Activated CD8-positive, alpha-beta T cell treated with anti-CD3 and anti-CD28 coated beads for 36 hours (primary cell): ENCODE measurements around the gene ZFYVE16. TPM values are rescaled to one million over a fixed set of nuclear protein-coding genes. Genes with fewer than 3 reads are reported as not detected.
"Not testable (repeated sequence)": the region's sequence is repeated elsewhere in the genome, so short reads cannot be mapped to it uniquely, and the experiment has no call there.

Experiments
- ATAC-seq: fragments of 200-7000 bp; cut with Tn5 transposase; one replicate; pipeline ENCODE4 v1.10.0; 2021; ENCODE audit warnings: mild to moderate bottlenecking, moderate library complexity
- CTCF ChIA-PET: fragments of 350-600 bp; sonication (Branson Sonifier 250); formaldehyde crosslinking; loops from one replicate; lab custom pipeline; 2021; ENCODE audit warnings: antibody characterized with exemption; lab: Charles Lee
- POLR2A ChIA-PET: fragments of 350-600 bp; sonication (Branson Sonifier 250); formaldehyde crosslinking; loops from one replicate; lab custom pipeline; 2021; ENCODE audit warnings: antibody characterized with exemption; lab: Charles Lee
- DNase-seq: peaks from one replicate; pipeline ENCODE4 v3.0.0-alpha.2; 2020
- H3K27ac Mint-ChIP-seq: one replicate; pipeline ENCODE4 v1.8.0; 2021; ENCODE audit warnings: mild to moderate bottlenecking, mixed read lengths
- H3K27me3 Mint-ChIP-seq: one replicate; pipeline ENCODE4 v1.8.0; 2021; ENCODE audit warnings: mixed read lengths
- H3K36me3 Mint-ChIP-seq: one replicate; pipeline ENCODE4 v1.8.0; 2021; ENCODE audit warnings: low read depth, mixed read lengths
- H3K4me1 Mint-ChIP-seq: one replicate; pipeline ENCODE4 v1.8.0; 2021; ENCODE audit warnings: low read depth, mixed read lengths
- H3K4me3 Mint-ChIP-seq: one replicate; pipeline ENCODE4 v1.8.0; 2021; ENCODE audit warnings: mild to moderate bottlenecking, moderate library complexity, mixed read lengths
- H3K9me3 Mint-ChIP-seq: one replicate; pipeline ENCODE4 v1.8.0; 2021; ENCODE audit warnings: mixed read lengths
- intact Hi-C: fragments of 100-400 bp; cut with micrococcal nuclease; formaldehyde crosslinking; loops from one replicate; pipeline ENCODE4 v1.10.0; 2022
- total RNA-seq, 2 experiments: library from RNA; stranded (reverse); gene quantifications; one replicate each; pipeline ENCODE4 v1.2.3, GENCODE V29; 2021
- TF ChIP-seq, protein P1 (sequence below): fragments of 200-600 bp; IDR thresholded peaks from one replicate; pipeline ENCODE4 v1.8.0; 2022; ENCODE audit warnings: antibody characterized with exemption, mild to moderate bottlenecking

The ZFYVE16 gene
- total RNA-seq, 2 experiments from 2014 or later = 5.9 to 6.7 TPM

DNA sequence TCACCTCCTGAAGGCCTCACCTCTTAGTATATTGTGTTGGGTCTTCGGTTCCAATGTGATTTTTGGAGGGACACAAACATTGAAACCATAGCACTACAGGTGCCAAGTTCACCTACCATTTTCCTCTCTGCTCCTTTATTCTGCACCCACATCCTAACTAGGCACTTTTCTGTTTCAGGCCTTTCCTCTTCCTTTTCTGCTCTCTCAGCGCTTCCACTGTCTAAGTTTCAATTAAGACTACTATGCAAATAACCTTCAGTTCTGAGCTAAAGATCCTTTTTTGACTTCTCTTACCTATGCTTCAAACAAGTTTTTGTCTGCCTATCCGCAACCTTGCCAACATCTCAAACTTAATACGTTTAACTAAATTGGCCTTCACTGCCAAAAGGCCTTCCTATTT, 25.4 kb upstream of the ZFYVE16 start:
- no peak for ATAC-seq
- H3K27me3 Mint-ChIP-seq = no peaks in the 10 kb centered on the region
- H3K4me3 Mint-ChIP-seq = no peak overlapping the region
- CTCF ChIA-PET = no interaction called here
- no peaks in the 10 kb centered on the region for H3K36me3 Mint-ChIP-seq
- H3K9me3 Mint-ChIP-seq = no peaks in the 10 kb centered on the region
- no peak overlapping the region for H3K27ac Mint-ChIP-seq
- intact Hi-C loops = no loop called here
- TF ChIP-seq, protein P1, sequence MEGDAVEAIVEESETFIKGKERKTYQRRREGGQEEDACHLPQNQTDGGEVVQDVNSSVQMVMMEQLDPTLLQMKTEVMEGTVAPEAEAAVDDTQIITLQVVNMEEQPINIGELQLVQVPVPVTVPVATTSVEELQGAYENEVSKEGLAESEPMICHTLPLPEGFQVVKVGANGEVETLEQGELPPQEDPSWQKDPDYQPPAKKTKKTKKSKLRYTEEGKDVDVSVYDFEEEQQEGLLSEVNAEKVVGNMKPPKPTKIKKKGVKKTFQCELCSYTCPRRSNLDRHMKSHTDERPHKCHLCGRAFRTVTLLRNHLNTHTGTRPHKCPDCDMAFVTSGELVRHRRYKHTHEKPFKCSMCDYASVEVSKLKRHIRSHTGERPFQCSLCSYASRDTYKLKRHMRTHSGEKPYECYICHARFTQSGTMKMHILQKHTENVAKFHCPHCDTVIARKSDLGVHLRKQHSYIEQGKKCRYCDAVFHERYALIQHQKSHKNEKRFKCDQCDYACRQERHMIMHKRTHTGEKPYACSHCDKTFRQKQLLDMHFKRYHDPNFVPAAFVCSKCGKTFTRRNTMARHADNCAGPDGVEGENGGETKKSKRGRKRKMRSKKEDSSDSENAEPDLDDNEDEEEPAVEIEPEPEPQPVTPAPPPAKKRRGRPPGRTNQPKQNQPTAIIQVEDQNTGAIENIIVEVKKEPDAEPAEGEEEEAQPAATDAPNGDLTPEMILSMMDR = no peak
- no peak for DNase-seq
- POLR2A ChIA-PET = no interaction called here
- H3K4me1 Mint-ChIP-seq = no peaks in the 10 kb centered on the region

DNA sequence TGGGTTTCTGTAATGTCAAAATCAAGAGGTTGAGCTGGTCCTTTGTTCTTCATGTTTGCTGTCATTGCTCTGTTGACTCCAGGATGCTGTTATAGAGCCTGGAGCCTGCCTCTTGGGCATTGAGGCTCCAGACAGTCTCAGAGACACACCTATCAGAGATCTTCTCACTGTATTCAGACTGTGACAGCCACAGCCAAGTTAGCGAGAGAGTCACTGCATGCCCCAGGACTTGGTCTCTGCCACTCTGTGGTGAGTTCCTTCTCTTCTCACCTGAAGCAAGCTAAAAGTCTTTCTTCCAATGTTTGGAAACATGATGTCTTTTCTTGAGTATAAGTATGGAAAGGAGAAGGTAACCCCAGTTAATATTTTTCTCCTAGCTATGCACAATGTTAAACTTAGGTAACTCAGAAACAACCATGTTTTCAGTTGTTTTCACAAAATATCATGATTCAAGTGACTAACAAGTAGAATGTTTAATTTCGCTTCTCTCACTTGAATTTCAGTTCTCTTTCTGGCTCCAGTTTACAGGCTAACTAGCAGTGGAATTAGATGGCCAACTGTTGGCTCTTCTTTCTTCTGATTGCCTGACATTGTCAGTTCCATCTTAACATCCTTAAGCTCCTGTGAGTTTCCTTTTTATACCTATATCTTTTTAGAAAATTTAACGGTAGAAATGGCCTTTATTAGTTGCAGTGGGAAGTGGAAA, 20.6 kb upstream of the ZFYVE16 start:
- no peak overlapping the region for H3K4me3 Mint-ChIP-seq
- TF ChIP-seq, protein P1 = no peak
- no peak overlapping the region for H3K27ac Mint-ChIP-seq
- DNase-seq = no peak
- H3K9me3 Mint-ChIP-seq = no peaks in the 10 kb centered on the region
- no peaks in the 10 kb centered on the region for H3K4me1 Mint-ChIP-seq
- no peak for ATAC-seq
- ChIA-PET POLR2A (interaction anchor here (1.2 kb wide), 1 partner anchor 14 kb away, joined by 4 read pairs; no protein-coding TSS in a partner anchor), CTCF (interaction anchor here (1.0 kb wide), 1 partner anchor 9 kb away, joined by 3 read pairs; no protein-coding TSS in a partner anchor)
- intact Hi-C loops = no loop called here
- no peaks in the 10 kb centered on the region for H3K36me3 Mint-ChIP-seq
- H3K27me3 Mint-ChIP-seq = peaks cover 16% of the 10 kb centered on the region

DNA sequence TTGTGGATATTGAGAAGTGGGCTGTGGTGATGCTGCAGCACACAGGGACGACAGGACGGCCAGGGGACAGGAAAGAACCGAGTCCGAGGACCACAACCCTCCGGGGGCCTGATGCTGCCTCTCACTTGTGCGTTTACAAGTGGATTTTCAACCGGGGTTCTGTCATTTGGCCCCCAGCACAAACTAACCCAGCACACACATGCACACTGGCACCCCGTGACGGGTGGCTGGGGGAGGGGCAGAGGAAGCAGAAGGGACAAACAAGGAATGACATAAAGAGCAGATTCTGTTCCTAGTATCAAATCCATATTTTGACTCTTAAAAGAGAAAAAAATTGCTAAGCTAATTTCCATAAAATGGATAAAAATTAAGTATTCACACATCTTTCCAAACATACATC, 18.3 kb upstream of the ZFYVE16 start:
- TF ChIP-seq, protein P1 = no peak
- H3K4me3 Mint-ChIP-seq = no peak overlapping the region
- H3K27me3 Mint-ChIP-seq = peaks cover 26% of the 10 kb centered on the region
- H3K9me3 Mint-ChIP-seq = peaks cover 8% of the 10 kb centered on the region
- ChIA-PET POLR2A (no interaction called here), CTCF (no interaction called here)
- DNase-seq (no peak), ATAC-seq (no peak)
- no peaks in the 10 kb centered on the region for H3K4me1 Mint-ChIP-seq
- intact Hi-C loops = no loop called here
- no peaks in the 10 kb centered on the region for H3K36me3 Mint-ChIP-seq
- no peak overlapping the region for H3K27ac Mint-ChIP-seq

DNA sequence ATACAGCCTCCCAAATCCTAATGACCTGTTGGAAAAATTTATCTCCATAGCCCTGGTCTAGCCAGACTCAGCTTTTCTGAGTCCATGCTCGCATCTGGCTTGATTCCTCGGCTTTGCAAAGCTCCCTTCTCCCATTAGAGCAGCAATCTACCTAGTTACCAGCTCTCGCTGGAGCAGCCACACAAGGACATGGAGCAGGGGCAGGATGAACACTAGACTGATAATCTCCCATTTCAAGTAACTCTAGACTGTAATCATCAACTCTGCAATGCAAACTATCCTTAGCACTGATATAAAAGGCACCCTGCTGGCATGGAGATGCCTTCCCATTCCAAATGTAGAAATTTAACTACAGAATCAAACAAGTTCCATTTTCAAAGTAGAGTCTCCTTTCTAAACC, 17.5 kb upstream of the ZFYVE16 start:
- ATAC-seq, POLR2A ChIA-PET, H3K36me3 Mint-ChIP-seq, H3K9me3 Mint-ChIP-seq, H3K27ac Mint-ChIP-seq, DNase-seq, H3K4me1 Mint-ChIP-seq, H3K4me3 Mint-ChIP-seq, intact Hi-C loops: not testable (repeated sequence)
- H3K27me3 Mint-ChIP-seq = peaks cover 27% of the 10 kb centered on the region
- CTCF ChIA-PET = interaction anchor here (0.8 kb wide), 1 partner anchor 44 kb away, joined by 3 read pairs; no protein-coding TSS in a partner anchor

DNA sequence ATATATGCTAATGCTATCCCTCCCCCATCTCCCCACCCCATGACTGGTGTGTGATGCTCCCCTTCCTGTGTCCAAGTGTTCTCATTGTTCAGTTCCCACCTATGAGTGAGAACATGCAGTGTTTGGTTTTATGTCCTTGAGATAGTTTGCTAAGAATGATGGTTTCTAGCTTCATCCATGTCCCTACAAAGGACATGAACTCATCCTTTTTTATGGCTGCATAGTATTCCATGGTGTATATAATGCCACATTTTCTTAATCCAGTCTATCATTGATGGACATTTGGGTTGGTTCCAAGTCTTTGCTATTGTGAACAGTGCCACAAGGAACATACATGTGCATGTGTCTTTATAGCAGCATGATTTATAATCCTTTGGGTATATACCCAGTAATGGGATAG, 16.6 kb upstream of the ZFYVE16 start:
- H3K36me3 Mint-ChIP-seq, H3K4me1 Mint-ChIP-seq, CTCF ChIA-PET, DNase-seq, H3K27ac Mint-ChIP-seq, H3K9me3 Mint-ChIP-seq, H3K4me3 Mint-ChIP-seq, ATAC-seq, intact Hi-C loops, POLR2A ChIA-PET: not testable (repeated sequence)
- peaks cover 27% of the 10 kb centered on the region for H3K27me3 Mint-ChIP-seq

DNA sequence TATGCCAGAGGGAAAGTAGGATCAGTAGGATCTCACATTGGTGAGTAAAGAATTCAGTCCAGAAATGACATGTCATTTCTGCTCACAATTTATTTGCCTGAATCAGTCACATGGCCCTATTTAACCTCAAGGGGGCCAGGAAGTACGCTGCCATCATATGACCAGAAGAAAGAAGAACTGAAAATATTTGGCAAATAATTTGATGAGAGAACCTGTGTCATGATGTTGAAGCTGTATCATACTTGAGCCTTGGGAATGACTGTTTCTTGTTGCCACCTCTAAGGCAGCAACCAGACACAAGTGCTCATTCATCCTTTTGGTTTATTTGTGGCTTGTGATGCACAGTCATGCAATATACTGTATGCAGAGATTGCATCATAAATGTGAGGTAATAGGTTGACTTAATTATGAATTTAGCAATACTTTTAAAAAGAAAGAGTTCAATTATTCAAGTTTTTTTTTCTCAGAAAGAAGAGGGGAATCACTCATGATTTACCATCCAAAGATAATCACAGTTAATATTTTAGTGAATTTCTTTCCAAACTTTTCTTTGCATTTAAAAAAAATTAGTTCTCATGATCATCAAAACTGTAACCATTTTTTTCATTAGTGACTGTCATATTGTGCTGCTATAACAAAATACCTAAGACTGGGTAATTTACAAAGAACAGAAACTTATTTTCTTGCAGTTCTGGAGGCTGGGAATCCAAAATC, 8.2 kb upstream of the ZFYVE16 start:
- ATAC-seq (peak; percentile 51), DNase-seq (peak; percentile 7)
- TF ChIP-seq, protein P1 = no peak
- Mint-ChIP-seq H3K9me3 (no peaks in the 10 kb centered on the region), H3K27ac (no peak overlapping the region), H3K4me3 (no peak overlapping the region), H3K4me1 (peaks cover 7% of the 10 kb centered on the region), H3K36me3 (no peaks in the 10 kb centered on the region), H3K27me3 (peaks cover 8% of the 10 kb centered on the region)
- ChIA-PET POLR2A (no interaction called here), CTCF (no interaction called here)
- intact Hi-C loops = no loop called here

DNA sequence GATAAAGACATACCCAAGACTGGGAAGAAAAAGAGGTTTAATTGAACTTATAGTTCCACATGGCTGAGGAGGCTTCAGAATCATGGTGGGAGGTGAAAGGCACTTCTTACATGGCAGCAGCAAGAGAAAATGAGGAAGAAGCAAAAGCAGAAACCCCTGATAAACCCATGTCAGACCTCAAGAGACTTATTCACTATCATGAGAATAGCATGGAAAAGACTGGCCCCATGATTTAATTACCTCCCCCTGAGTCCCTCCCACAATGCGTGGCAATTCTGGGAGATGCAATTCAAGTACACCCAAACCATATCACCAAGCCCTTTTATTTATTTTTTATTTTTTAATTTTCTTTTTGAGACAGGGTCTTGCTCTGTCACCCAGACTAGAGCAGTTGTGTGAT, 7.5 kb upstream of the ZFYVE16 start:
- H3K27me3 Mint-ChIP-seq, H3K4me1 Mint-ChIP-seq, H3K9me3 Mint-ChIP-seq, H3K36me3 Mint-ChIP-seq, H3K4me3 Mint-ChIP-seq, intact Hi-C loops, DNase-seq, CTCF ChIA-PET, ATAC-seq, H3K27ac Mint-ChIP-seq: not testable (repeated sequence)
- POLR2A ChIA-PET = interaction anchor here (0.6 kb wide), 1 partner anchor 52 kb away, joined by 3 read pairs; no protein-coding TSS in a partner anchor
